Thymus (tissue), 11 donors: ENCODE measurements around the gene GHR. TPM values are rescaled to one million over a fixed set of nuclear protein-coding genes. Genes with fewer than 3 reads are reported as not detected.

Experiments used
- DNase-seq, 9 donors: peaks; one replicate each; pipeline ENCODE4 v3.0.0-alpha.2; 2013; ENCODE audit warnings: low spot score in 9 of 9, low read depth in 6 of 9, missing footprints in 1 of 9
- H3K27ac ChIP-seq, 2 donors: one replicate each; pipeline ENCODE4 v1.5.1; 2013; ENCODE audit warnings: control low read depth in 1 of 2, low read depth in 1 of 2, low read length in 1 of 2, mild to moderate bottlenecking in 1 of 2, moderate library complexity in 1 of 2
- H3K27me3 ChIP-seq, 2 donors: one replicate each; pipeline ENCODE4 v1.5.1; 2013; ENCODE audit warnings: low read length in 1 of 2; ENCODE audit not compliant: control insufficient read depth in 2 of 2, insufficient read depth in 1 of 2
- H3K36me3 ChIP-seq, 2 donors: one replicate each; pipeline ENCODE4 v1.5.1; 2013; ENCODE audit warnings: low read length in 1 of 2, mild to moderate bottlenecking in 1 of 2, moderate library complexity in 1 of 2; ENCODE audit not compliant: control insufficient read depth in 2 of 2, insufficient read depth in 2 of 2
- H3K4me1 ChIP-seq, 2 donors: one replicate each; pipeline ENCODE4 v1.5.1; 2013; ENCODE audit warnings: low read length in 2 of 2; ENCODE audit not compliant: control insufficient read depth in 2 of 2, insufficient read depth in 2 of 2
- H3K4me3 ChIP-seq, 2 donors: one replicate each; pipeline ENCODE4 v1.5.1; 2013; ENCODE audit warnings: low read length in 2 of 2, control low read depth in 1 of 2, mild to moderate bottlenecking in 1 of 2
- H3K9me3 ChIP-seq, 2 donors: one replicate each; pipeline ENCODE4 v1.5.1; 2013; ENCODE audit warnings: low read length in 1 of 2, mild to moderate bottlenecking in 1 of 2; ENCODE audit not compliant: control insufficient read depth in 2 of 2, insufficient read depth in 1 of 2
- WGBS: extraction: QIAGEN DNeasy Blood & Tissue Kit; methylation state at CpG from one replicate; pipeline ENCODE4 v1.1.7; 2013; 5-methylcytosine and 5-hydroxymethylcytosine counted together
- polyA plus RNA-seq: library from polyadenylated mRNA; stranded (reverse); fragments of 200-250 nt; gene quantifications from one replicate; pipeline ENCODE4 v1.2.3, GENCODE V29; 2013
- total RNA-seq: library from RNA; stranded (reverse); fragments of 120-200 nt; gene quantifications from one replicate; pipeline ENCODE4 v1.2.4, GENCODE V29; 2013
- donor health status: healthy.

The GHR gene
- total and polyA plus RNA-seq, 2 donors: 1.8 to 4.5 TPM

GRCh38 chr5:42561656-42562055 is 138.4 kb downstream of the GHR start:
- DNase-seq: no peak
- no peaks in the 10 kb centered on the region for H3K9me3 ChIP-seq

GRCh38 chr5:42564689-42565356 is 141.6 kb downstream of the GHR start:
- H3K36me3 ChIP-seq: no peaks in the 10 kb centered on the region
- no peak overlapping the region for H3K27ac ChIP-seq
- no peak overlapping the region for H3K4me3 ChIP-seq
- 90% methylated on average over 6 of the region's 6 CpGs for WGBS
- DNase-seq: no peak
- no peaks in the 10 kb centered on the region for H3K27me3 ChIP-seq
- H3K9me3 ChIP-seq: no peaks in the 10 kb centered on the region
- H3K4me1 ChIP-seq: no peaks in the 10 kb centered on the region

More at GRCh38 chr5:42561656-42562055, 138.4 kb downstream of the GHR start:
- no peaks in the 10 kb centered on the region for H3K27me3 ChIP-seq
- H3K36me3 ChIP-seq: no peaks in the 10 kb centered on the region
- H3K4me1 ChIP-seq: no peaks in the 10 kb centered on the region
- H3K4me3 ChIP-seq: no peak overlapping the region
- 95% methylated on average over 1 of the region's 1 CpG for WGBS
- H3K27ac ChIP-seq: no peak overlapping the region

- no peak overlapping the region for H3K4me3 ChIP-seq
- no peaks in the 10 kb centered on the region for H3K36me3 ChIP-seq
- 76% methylated on average over 5 of the region's 5 CpGs for WGBS
- peak in 1 of 9 donors; percentile 5 for DNase-seq
- no peaks in the 10 kb centered on the region for H3K27me3 ChIP-seq
- H3K9me3 ChIP-seq: no peaks in the 10 kb centered on the region
- H3K4me1 ChIP-seq: no peaks in the 10 kb centered on the region
- no peak overlapping the region for H3K27ac ChIP-seq
Measured at GRCh38 chr5:42566652-42567295, 143.5 kb downstream of the GHR start.

- Histone ChIP-seq H3K4me3 (no peak overlapping the region), H3K4me1 (no peaks in the 10 kb centered on the region), H3K36me3 (no peaks in the 10 kb centered on the region), H3K9me3 (no peaks in the 10 kb centered on the region), H3K27ac (no peak overlapping the region), H3K27me3 (no peaks in the 10 kb centered on the region)
- no peak for DNase-seq
- 89% methylated on average over 2 of the region's 2 CpGs for WGBS
Measured at GRCh38 chr5:42569325-42569724, 146.1 kb downstream of the GHR start.

- 96% methylated on average over 1 of the region's 1 CpG for WGBS
- no peak overlapping the region for H3K27ac ChIP-seq
- DNase-seq: no peak
Measured at GRCh38 chr5:42569953-42570548, 146.8 kb downstream of the GHR start.

GRCh38 chr5:42570966-42571960 is 148.0 kb downstream of the GHR start:
- Histone ChIP-seq H3K4me3 (no peak overlapping the region), H3K36me3 (no peaks in the 10 kb centered on the region), H3K4me1 (no peaks in the 10 kb centered on the region), H3K27me3 (no peaks in the 10 kb centered on the region), H3K27ac (no peak overlapping the region), H3K9me3 (no peaks in the 10 kb centered on the region)
- WGBS: 93% methylated on average over 8 of the region's 8 CpGs
- DNase-seq: no peak

More at GRCh38 chr5:42569953-42570548, 146.8 kb downstream of the GHR start:
- H3K9me3 ChIP-seq: no peaks in the 10 kb centered on the region
- no peaks in the 10 kb centered on the region for H3K4me1 ChIP-seq
- H3K36me3 ChIP-seq: no peaks in the 10 kb centered on the region
- no peak overlapping the region for H3K4me3 ChIP-seq
- no peaks in the 10 kb centered on the region for H3K27me3 ChIP-seq

- WGBS: 98% methylated on average over 3 of the region's 3 CpGs
- no peak overlapping the region for H3K4me3 ChIP-seq
- no peaks in the 10 kb centered on the region for H3K27me3 ChIP-seq
- H3K9me3 ChIP-seq: no peaks in the 10 kb centered on the region
- no peak overlapping the region for H3K27ac ChIP-seq
- H3K4me1 ChIP-seq: no peaks in the 10 kb centered on the region
- DNase-seq: no peak
- no peaks in the 10 kb centered on the region for H3K36me3 ChIP-seq
Measured at GRCh38 chr5:42572313-42572712, 149.1 kb downstream of the GHR start.

- DNase-seq: no peak
- Histone ChIP-seq H3K4me3 (no peak overlapping the region), H3K27me3 (no peaks in the 10 kb centered on the region), H3K4me1 (no peaks in the 10 kb centered on the region), H3K9me3 (no peaks in the 10 kb centered on the region), H3K27ac (no peak overlapping the region), H3K36me3 (no peaks in the 10 kb centered on the region)
- WGBS: 93% methylated on average over 2 of the region's 2 CpGs
Measured at GRCh38 chr5:42573386-42573785, 150.1 kb downstream of the GHR start.
